ENCODE measurements around the gene DNAH5. TPM values are rescaled to one million over a fixed set of nuclear protein-coding genes. Genes with fewer than 3 reads are reported as not detected.

Gene DNAH5
- total RNA-seq, 5 donors from 2014 or later (not counting 1 experiment from before 2014, with no cell fraction given), result 0.03 TPM; not detected in 4

- Mint-ChIP-seq H3K4me1 (no peaks in the 10 kb centered on the region), H3K27ac (no peak overlapping the region), H3K27me3 (no peaks in the 10 kb centered on the region), H3K36me3 (no peaks in the 10 kb centered on the region), H3K9me3 (peaks cover 0 to 16% (median 5%) of the 10 kb centered on the region in 3 donors), H3K4me3 (no peak overlapping the region)
- Histone ChIP-seq H3K4me3 (ENCODE audit: control insufficient read depth in 1 of 2, extremely low read depth in 1 of 2, low read length in 1 of 2) (no peak overlapping the region), H3K9me3 (no peaks in the 10 kb centered on the region), H3K36me3 (ENCODE audit: control insufficient read depth in 2 of 2, extremely low read depth in 1 of 2, insufficient read depth in 1 of 2, low read length in 1 of 2) (no peaks in the 10 kb centered on the region), H3K4me1 (ENCODE audit: control insufficient read depth in 1 of 2, extremely low read depth in 1 of 2, insufficient read depth in 2 of 2, low read length in 2 of 2) (no peaks in the 10 kb centered on the region), H3K27me3 (replicated peaks in 1 of 2; ENCODE audit: control insufficient read depth in 2 of 2, extremely low read depth in 1 of 2, insufficient read depth in 2 of 2, low read length in 1 of 2) (no peaks in the 10 kb centered on the region), H3K27ac (ENCODE audit: low read length) (no peak overlapping the region)
- DNase-seq, result no peak
- ChIA-PET CTCF (no interaction called here), POLR2A (no interaction called here)
- 100% methylated on average over 1 of the region's 1 CpG for WGBS (ENCODE audit: insufficient coverage)
- ATAC-seq (replicated peaks in 1 of 4), result no peak
Measured at GRCh38 chr5:13661272-13661671, 283.2 kb downstream of the DNAH5 start.

- Histone ChIP-seq H3K36me3 (ENCODE audit: control insufficient read depth in 2 of 2, extremely low read depth in 1 of 2, insufficient read depth in 1 of 2, low read length in 1 of 2) (no peaks in the 10 kb centered on the region), H3K27me3 (replicated peaks in 1 of 2; ENCODE audit: control insufficient read depth in 2 of 2, extremely low read depth in 1 of 2, insufficient read depth in 2 of 2, low read length in 1 of 2) (no peaks in the 10 kb centered on the region), H3K4me3 (ENCODE audit: control insufficient read depth in 1 of 2, extremely low read depth in 1 of 2, low read length in 1 of 2) (no peak overlapping the region), H3K9me3 (no peaks in the 10 kb centered on the region), H3K27ac (ENCODE audit: low read length) (no peak overlapping the region), H3K4me1 (ENCODE audit: control insufficient read depth in 1 of 2, extremely low read depth in 1 of 2, insufficient read depth in 2 of 2, low read length in 2 of 2) (no peaks in the 10 kb centered on the region)
- Mint-ChIP-seq H3K27ac (no peak overlapping the region), H3K4me1 (no peaks in the 10 kb centered on the region), H3K36me3 (no peaks in the 10 kb centered on the region), H3K27me3 (no peaks in the 10 kb centered on the region), H3K4me3 (no peak overlapping the region), H3K9me3 (peaks cover 0 to 20% (median 5%) of the 10 kb centered on the region in 3 donors)
- POLR2A ChIA-PET, result no interaction called here
- WGBS (ENCODE audit: insufficient coverage), result no CpG with 5 or more reads among the region's 3 CpGs
- ATAC-seq (replicated peaks in 1 of 4), result no peak
- CTCF ChIA-PET, result no interaction called here
- DNase-seq, result no peak
Measured at GRCh38 chr5:13660072-13660471, 284.4 kb downstream of the DNAH5 start.

- ATAC-seq (replicated peaks in 1 of 4) (no peak), DNase-seq (no peak)
- no peaks in the 10 kb centered on the region for H3K27me3 Mint-ChIP-seq
- POLR2A ChIA-PET, result no interaction called here
- no peaks in the 10 kb centered on the region for H3K4me1 Mint-ChIP-seq
- Histone ChIP-seq H3K9me3 (no peaks in the 10 kb centered on the region), H3K27me3 (replicated peaks in 1 of 2; ENCODE audit: control insufficient read depth in 2 of 2, extremely low read depth in 1 of 2, insufficient read depth in 2 of 2, low read length in 1 of 2) (no peaks in the 10 kb centered on the region), H3K27ac (ENCODE audit: low read length) (no peak overlapping the region), H3K36me3 (ENCODE audit: control insufficient read depth in 2 of 2, extremely low read depth in 1 of 2, insufficient read depth in 1 of 2, low read length in 1 of 2) (no peaks in the 10 kb centered on the region), H3K4me1 (ENCODE audit: control insufficient read depth in 1 of 2, extremely low read depth in 1 of 2, insufficient read depth in 2 of 2, low read length in 2 of 2) (no peaks in the 10 kb centered on the region), H3K4me3 (ENCODE audit: control insufficient read depth in 1 of 2, extremely low read depth in 1 of 2, low read length in 1 of 2) (no peak overlapping the region)
- H3K4me3 Mint-ChIP-seq, result no peak overlapping the region
- H3K36me3 Mint-ChIP-seq, result no peaks in the 10 kb centered on the region
- 80% methylated on average over 1 of the region's 3 CpGs for WGBS (ENCODE audit: insufficient coverage)
- H3K9me3 Mint-ChIP-seq, result peaks cover 4 to 21% (median 5%) of the 10 kb centered on the region in 3 donors
- CTCF ChIA-PET, result no interaction called here
- no peak overlapping the region for H3K27ac Mint-ChIP-seq
Measured at GRCh38 chr5:13659391-13659790, 285.1 kb downstream of the DNAH5 start.

GRCh38 chr5:13658761-13659160 is 285.7 kb downstream of the DNAH5 start:
- Mint-ChIP-seq H3K9me3 (peaks cover 5 to 20% (median 6%) of the 10 kb centered on the region in 3 donors), H3K4me1 (no peaks in the 10 kb centered on the region), H3K36me3 (no peaks in the 10 kb centered on the region), H3K27me3 (no peaks in the 10 kb centered on the region), H3K27ac (no peak overlapping the region), H3K4me3 (no peak overlapping the region)
- CTCF ChIA-PET, result no interaction called here
- H3K27ac ChIP-seq (ENCODE audit: low read length), result no peak overlapping the region
- H3K4me1 ChIP-seq (ENCODE audit: control insufficient read depth in 1 of 2, extremely low read depth in 1 of 2, insufficient read depth in 2 of 2, low read length in 2 of 2), result no peaks in the 10 kb centered on the region
- no peaks in the 10 kb centered on the region for H3K9me3 ChIP-seq
- H3K4me3 ChIP-seq (ENCODE audit: control insufficient read depth in 1 of 2, extremely low read depth in 1 of 2, low read length in 1 of 2), result no peak overlapping the region
- WGBS (ENCODE audit: insufficient coverage), result 87% methylated on average over 3 of the region's 4 CpGs
- no peak for ATAC-seq (replicated peaks in 1 of 4)
- H3K36me3 ChIP-seq (ENCODE audit: control insufficient read depth in 2 of 2, extremely low read depth in 1 of 2, insufficient read depth in 1 of 2, low read length in 1 of 2), result no peaks in the 10 kb centered on the region
- no peak for DNase-seq
- no peaks in the 10 kb centered on the region for H3K27me3 ChIP-seq (replicated peaks in 1 of 2; ENCODE audit: control insufficient read depth in 2 of 2, extremely low read depth in 1 of 2, insufficient read depth in 2 of 2, low read length in 1 of 2)
- POLR2A ChIA-PET, result no interaction called here

- no peaks in the 10 kb centered on the region for H3K36me3 ChIP-seq (ENCODE audit: control insufficient read depth in 2 of 2, extremely low read depth in 1 of 2, insufficient read depth in 1 of 2, low read length in 1 of 2)
- POLR2A ChIA-PET, result no interaction called here
- Mint-ChIP-seq H3K36me3 (no peaks in the 10 kb centered on the region), H3K9me3 (peaks cover 5 to 19% (median 7%) of the 10 kb centered on the region in 3 donors), H3K4me1 (no peaks in the 10 kb centered on the region), H3K27me3 (no peaks in the 10 kb centered on the region), H3K27ac (no peak overlapping the region), H3K4me3 (no peak overlapping the region)
- no peaks in the 10 kb centered on the region for H3K9me3 ChIP-seq
- no peak overlapping the region for H3K27ac ChIP-seq (ENCODE audit: low read length)
- H3K27me3 ChIP-seq (replicated peaks in 1 of 2; ENCODE audit: control insufficient read depth in 2 of 2, extremely low read depth in 1 of 2, insufficient read depth in 2 of 2, low read length in 1 of 2), result no peaks in the 10 kb centered on the region
- no CpG with 5 or more reads among the region's 1 CpG for WGBS (ENCODE audit: insufficient coverage)
- H3K4me3 ChIP-seq (ENCODE audit: control insufficient read depth in 1 of 2, extremely low read depth in 1 of 2, low read length in 1 of 2), result no peak overlapping the region
- ATAC-seq (replicated peaks in 1 of 4) (no peak), DNase-seq (no peak)
- no peaks in the 10 kb centered on the region for H3K4me1 ChIP-seq (ENCODE audit: control insufficient read depth in 1 of 2, extremely low read depth in 1 of 2, insufficient read depth in 2 of 2, low read length in 2 of 2)
- CTCF ChIA-PET, result no interaction called here
Measured at GRCh38 chr5:13658152-13658551, 286.3 kb downstream of the DNAH5 start.

- DNase-seq, result no peak
- no peak overlapping the region for H3K27ac ChIP-seq (ENCODE audit: low read length)
- Mint-ChIP-seq H3K4me3 (no peak overlapping the region), H3K36me3 (no peaks in the 10 kb centered on the region), H3K9me3 (peaks cover 10 to 14% (median 13%) of the 10 kb centered on the region in 3 donors), H3K4me1 (no peaks in the 10 kb centered on the region), H3K27me3 (no peaks in the 10 kb centered on the region), H3K27ac (no peak overlapping the region)
- ChIA-PET CTCF (no interaction called here), POLR2A (no interaction called here)
- H3K27me3 ChIP-seq (replicated peaks in 1 of 2; ENCODE audit: control insufficient read depth in 2 of 2, extremely low read depth in 1 of 2, insufficient read depth in 2 of 2, low read length in 1 of 2), result no peaks in the 10 kb centered on the region
- no peak overlapping the region for H3K4me3 ChIP-seq (ENCODE audit: control insufficient read depth in 1 of 2, extremely low read depth in 1 of 2, low read length in 1 of 2)
- no peak for ATAC-seq (replicated peaks in 1 of 4)
- no peaks in the 10 kb centered on the region for H3K36me3 ChIP-seq (ENCODE audit: control insufficient read depth in 2 of 2, extremely low read depth in 1 of 2, insufficient read depth in 1 of 2, low read length in 1 of 2)
- WGBS (ENCODE audit: insufficient coverage), result 57% methylated on average over 1 of the region's 2 CpGs
- no peaks in the 10 kb centered on the region for H3K4me1 ChIP-seq (ENCODE audit: control insufficient read depth in 1 of 2, extremely low read depth in 1 of 2, insufficient read depth in 2 of 2, low read length in 2 of 2)
- no peaks in the 10 kb centered on the region for H3K9me3 ChIP-seq
Measured at GRCh38 chr5:13653709-13654108, 290.8 kb downstream of the DNAH5 start.

GRCh38 chr5:13649656-13650055 is 294.8 kb downstream of the DNAH5 start:
- Histone ChIP-seq H3K36me3 (ENCODE audit: control insufficient read depth in 2 of 2, extremely low read depth in 1 of 2, insufficient read depth in 1 of 2, low read length in 1 of 2) (no peaks in the 10 kb centered on the region), H3K9me3 (no peaks in the 10 kb centered on the region), H3K27me3 (replicated peaks in 1 of 2; ENCODE audit: control insufficient read depth in 2 of 2, extremely low read depth in 1 of 2, insufficient read depth in 2 of 2, low read length in 1 of 2) (no peaks in the 10 kb centered on the region), H3K4me1 (ENCODE audit: control insufficient read depth in 1 of 2, extremely low read depth in 1 of 2, insufficient read depth in 2 of 2, low read length in 2 of 2) (no peaks in the 10 kb centered on the region), H3K4me3 (ENCODE audit: control insufficient read depth in 1 of 2, extremely low read depth in 1 of 2, low read length in 1 of 2) (no peak overlapping the region), H3K27ac (ENCODE audit: low read length) (no peak overlapping the region)
- Mint-ChIP-seq H3K9me3 (peaks cover 7 to 14% (median 9%) of the 10 kb centered on the region in 3 donors), H3K4me3 (no peak overlapping the region), H3K36me3 (no peaks in the 10 kb centered on the region), H3K27me3 (no peaks in the 10 kb centered on the region), H3K4me1 (no peaks in the 10 kb centered on the region), H3K27ac (no peak overlapping the region)
- DNase-seq, result no peak
- no peak for ATAC-seq (replicated peaks in 1 of 4)
- POLR2A ChIA-PET, result no interaction called here
- CTCF ChIA-PET, result no interaction called here
